ENCODE measurements around the gene POLE. TPM values are rescaled to one million over a fixed set of nuclear protein-coding genes. Genes with fewer than 3 reads are reported as not detected.

The POLE gene
- total and polyA plus RNA-seq, 9 of the 15 experiments (the other 6 are each of a cell fraction or from before 2014, with no cell fraction given), result 2.4 to 154 (median 49.6) TPM

DNA sequence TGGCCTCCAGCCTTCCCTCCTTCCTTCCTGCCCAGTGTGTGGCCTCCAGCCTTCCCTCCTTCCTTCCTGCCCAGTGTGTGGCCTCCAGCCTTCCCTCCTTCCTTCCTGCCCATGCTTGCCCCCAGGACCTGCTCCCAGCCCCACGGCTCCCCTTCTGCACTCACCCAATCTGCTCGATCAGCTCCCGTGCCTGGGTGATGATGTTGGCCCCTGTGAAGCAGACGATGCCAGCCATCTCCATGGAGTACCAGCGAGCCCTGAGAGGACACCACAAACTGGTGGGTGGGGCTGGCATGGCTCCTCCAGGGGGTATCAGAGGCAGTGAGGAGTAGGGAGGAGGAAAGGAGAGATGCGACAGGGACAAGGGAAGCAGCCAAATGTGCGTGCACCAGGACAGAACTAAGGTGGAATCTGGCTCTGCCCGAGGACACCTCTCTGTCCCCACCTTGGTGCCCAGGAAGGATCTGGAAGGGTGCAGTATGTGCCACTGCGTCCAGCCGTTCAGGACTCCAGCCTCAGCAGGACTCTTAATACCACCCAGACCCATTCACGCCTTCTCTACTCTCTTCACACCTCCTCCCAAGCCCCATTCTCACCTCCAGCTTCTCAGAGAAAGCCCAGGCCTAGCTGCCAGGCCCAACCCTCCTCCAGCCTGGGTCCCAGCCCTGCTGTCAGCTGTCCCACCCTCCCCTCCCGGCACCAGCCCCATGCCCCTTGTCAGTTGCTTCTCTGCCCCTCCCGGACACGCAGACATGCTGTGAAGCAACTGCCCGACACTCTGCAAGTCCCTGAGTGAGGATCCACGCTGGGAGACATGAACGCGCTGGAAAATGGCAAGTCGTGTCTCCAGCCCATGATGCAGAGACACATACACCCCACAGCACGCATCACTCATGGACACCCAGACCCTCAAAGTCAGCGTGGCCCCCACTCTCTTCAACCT lies 22.7 kb downstream of the POLE start:
- Histone ChIP-seq H2AFZ (ENCODE audit: low read depth, low read length) (no peak overlapping the region), H3K4me3 (no peak overlapping the region), H3K27me3 (ENCODE audit: control insufficient read depth in 2 of 2, insufficient read depth in 2 of 2, low read length in 2 of 2) (no peaks in the 10 kb centered on the region), H3K27ac (ENCODE audit: extremely low read depth, low read depth, low read length) (no peak overlapping the region), H3K36me3 (ENCODE audit: control insufficient read depth, insufficient read depth, low read length) (peaks cover 100% of the 10 kb centered on the region), H3K4me2 (ENCODE audit: insufficient read depth, low read length) (no peak overlapping the region), H3K4me1 (replicated peaks in 1 of 2; ENCODE audit: control insufficient read depth in 2 of 2, insufficient read depth in 2 of 2, low read length in 2 of 2) (no peaks in the 10 kb centered on the region), H3K79me2 (ENCODE audit: control insufficient read depth, insufficient read depth, low read length) (no peaks in the 10 kb centered on the region), H3K9me1 (ENCODE audit: control insufficient read depth, insufficient read depth, low read length) (no peaks in the 10 kb centered on the region), H3K9me3 (replicated peaks; ENCODE audit: control insufficient read depth, insufficient read depth, low read depth, low read length) (no peaks in the 10 kb centered on the region), H4K20me1 (replicated peaks; ENCODE audit: control insufficient read depth, insufficient read depth, low read length) (0 out of 2 replicates have a peak, but pooled peaks cover 3% of the 10 kb centered on the region), H3K9ac (ENCODE audit: insufficient read depth in 1 of 2, low read depth in 2 of 2, low read length in 2 of 2) (no peak overlapping the region)
- FAIRE-seq (no peak), ATAC-seq (no peak), DNase-seq (ENCODE audit: extremely low read depth in 1 of 4, low spot score in 3 of 4) (no peak)
- CTCF ChIA-PET (ENCODE audit: low intra/inter-chr PET ratio), result no interaction called here
- intact Hi-C loops (cut with micrococcal nuclease) (no loop called here), in situ Hi-C loops (cut with MboI) (no loop called here)
- POLR2A ChIA-PET, result interaction anchor here (0.7 to 2.0 kb wide), 4 partner anchors 10 to 18 kb away, joined by 3 to 5 read pairs (median 4); no protein-coding TSS in a partner anchor
- 95% methylated on average over 14 of the region's 21 CpGs for WGBS (ENCODE audit: insufficient coverage, low coverage, missing lambda C conversion rate)
- BruUV-seq (replicated peaks), result no TSS peak
- 0 out of 2 replicates have a peak, but pooled peaks have one; percentile 27 for TF ChIP-seq POLR2G (IDR thresholded peaks at IDR 0.05; ENCODE audit: low read depth, low read length)
- TF ChIP-seq POLR2AphosphoS5 (IDR thresholded peaks at IDR 0.05; ENCODE audit: control insufficient read depth, insufficient read depth, low read depth, low read length), result peak; percentile 18; the same call in 1 of the 2 replicates
- TF ChIP-seq, protein P1, sequence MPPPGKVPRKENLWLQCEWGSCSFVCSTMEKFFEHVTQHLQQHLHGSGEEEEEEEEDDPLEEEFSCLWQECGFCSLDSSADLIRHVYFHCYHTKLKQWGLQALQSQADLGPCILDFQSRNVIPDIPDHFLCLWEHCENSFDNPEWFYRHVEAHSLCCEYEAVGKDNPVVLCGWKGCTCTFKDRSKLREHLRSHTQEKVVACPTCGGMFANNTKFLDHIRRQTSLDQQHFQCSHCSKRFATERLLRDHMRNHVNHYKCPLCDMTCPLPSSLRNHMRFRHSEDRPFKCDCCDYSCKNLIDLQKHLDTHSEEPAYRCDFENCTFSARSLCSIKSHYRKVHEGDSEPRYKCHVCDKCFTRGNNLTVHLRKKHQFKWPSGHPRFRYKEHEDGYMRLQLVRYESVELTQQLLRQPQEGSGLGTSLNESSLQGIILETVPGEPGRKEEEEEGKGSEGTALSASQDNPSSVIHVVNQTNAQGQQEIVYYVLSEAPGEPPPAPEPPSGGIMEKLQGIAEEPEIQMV (tag; conservative IDR thresholded peaks at IDR 0.05; ENCODE audit: low read depth), result no peak
- no peak for TF ChIP-seq HMG20A (CRISPR knock-in tag; conservative IDR thresholded peaks at IDR 0.05)
